GM20431 (cell line): ENCODE data around the gene ACER2.
"Not testable (repeated sequence)": the region's sequence is repeated elsewhere in the genome, so short reads cannot be mapped to it uniquely, and the experiment has no call there.

Source experiments
- in situ Hi-C: fragments of 300-500 bp; cut with MseI, MboI; formaldehyde crosslinking; loops from one replicate; pipeline ENCODE4 v1.15.0; 2020; ENCODE audit warnings: low sequenced_read_pairs; ENCODE audit not compliant: unreplicated experiment

Gene ACER2

GRCh38 chr9:19405771-19406170 lies 3.0 kb upstream of the ACER2 start:
- in situ Hi-C loops: no loop called here

DNA sequence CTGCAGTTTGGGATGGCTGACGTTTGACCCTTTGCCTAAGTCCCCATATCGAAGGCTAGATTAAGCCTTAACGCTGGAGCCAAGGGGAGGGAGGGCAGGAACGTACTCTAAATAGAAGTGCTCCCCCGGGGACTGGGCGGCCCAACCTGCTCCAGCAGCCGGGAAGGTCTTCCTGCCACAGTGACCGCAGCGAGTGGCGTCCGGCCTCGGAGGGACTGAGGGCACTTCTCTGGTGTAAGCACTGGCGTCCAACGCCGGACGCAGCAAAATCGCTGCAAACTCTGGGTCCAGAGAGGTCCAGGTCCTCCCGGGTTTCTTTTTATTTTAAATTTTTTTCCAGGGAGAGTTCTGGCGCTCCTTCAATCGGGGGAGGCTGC lies 505 bp upstream of the ACER2 start:
- in situ Hi-C loops: no loop called here

DNA sequence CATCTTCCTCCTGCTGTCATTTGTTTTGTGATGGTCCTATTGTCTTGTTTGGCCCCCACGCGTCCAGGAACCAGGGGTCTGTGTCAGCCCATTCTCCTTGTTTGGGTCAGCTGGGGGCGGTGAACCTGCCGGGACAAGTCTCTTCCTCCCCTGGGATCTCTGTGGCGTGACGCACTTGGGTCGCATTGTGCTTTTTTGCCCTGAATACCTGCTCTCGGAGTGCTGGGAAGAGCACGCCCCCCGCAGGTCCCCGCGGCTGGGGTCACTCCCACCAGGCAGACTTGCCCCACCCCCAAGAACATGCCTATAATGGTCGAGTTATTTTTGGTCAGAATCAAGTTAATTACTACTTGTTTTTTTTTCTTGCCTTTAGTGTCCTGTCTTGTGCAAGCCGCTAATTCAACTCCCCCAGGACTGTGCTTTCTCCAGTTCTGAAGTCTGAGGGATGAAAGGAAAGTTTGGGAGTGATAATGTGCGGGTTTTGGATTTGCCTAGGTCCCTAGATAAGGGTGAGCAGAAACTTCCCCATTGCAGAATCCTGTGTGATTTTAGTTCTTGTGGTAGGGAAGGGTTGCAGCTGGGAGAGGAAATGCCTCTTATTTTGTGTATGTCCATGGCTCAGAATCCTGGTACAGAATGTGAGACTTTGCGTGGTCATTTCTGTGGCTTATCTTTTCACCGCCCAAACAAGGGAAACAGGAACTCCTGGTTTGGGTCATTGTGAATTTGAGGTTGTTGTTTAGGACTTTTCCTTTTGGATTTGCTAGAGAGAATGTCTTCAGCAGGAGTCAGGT lies 789 bp downstream of the ACER2 start:
- in situ Hi-C loops: no loop called here

DNA sequence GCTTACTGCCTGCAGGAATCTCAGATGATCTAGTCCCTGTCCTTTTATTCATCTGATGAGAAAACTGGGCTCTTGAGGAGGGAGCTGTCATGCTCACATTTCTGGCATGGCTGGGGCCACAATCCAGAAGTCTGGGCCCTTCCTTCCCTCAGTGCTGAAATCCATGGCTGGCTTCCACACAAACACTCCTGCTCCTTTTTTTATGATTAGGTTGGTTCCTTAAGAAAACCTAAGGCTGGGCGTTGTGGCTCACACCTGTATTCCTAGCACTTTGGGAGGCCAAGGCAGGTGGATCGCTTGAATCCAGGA lies 1.3 kb downstream of the ACER2 start:
- in situ Hi-C loops: no loop called here

DNA sequence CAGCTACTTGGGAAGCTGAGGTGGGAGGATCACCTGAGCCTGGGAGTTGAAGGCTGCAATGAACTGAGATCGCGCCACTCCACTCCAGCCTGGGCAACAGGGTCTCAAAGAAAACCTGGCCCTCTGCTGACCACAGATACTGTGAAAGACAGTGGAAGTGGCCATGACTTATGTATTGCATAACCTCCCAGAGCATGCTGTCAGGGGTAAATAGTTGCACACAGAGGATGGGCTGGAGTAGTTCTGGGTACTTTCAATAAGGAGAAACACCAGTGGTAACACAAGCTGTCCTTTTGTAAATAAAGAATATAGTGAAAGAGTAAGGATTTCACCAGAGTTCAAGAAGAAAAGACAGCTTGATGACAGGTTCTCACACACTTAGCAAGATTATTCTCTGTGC lies 1.8 kb downstream of the ACER2 start:
- in situ Hi-C loops: no loop called here

DNA sequence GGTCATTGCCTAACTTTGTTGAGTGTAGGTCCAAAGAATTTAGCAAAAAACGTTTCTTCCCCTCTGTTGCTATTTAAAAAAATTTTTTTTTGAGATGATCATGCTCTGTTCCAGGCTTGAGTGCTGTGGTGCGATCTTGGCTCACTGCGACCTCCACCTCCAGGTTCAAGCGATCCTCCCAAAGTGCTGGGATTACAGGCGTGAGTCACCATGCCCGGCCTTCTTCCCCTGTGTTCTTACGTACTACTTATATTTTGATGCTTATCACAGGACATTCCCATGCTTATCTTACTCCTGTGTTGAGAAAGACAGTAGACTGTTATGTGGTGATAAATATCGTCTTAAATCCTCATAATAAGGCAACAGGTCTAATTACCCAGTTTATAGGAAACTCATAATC lies 2.5 kb downstream of the ACER2 start:
- in situ Hi-C loops: no loop called here

DNA sequence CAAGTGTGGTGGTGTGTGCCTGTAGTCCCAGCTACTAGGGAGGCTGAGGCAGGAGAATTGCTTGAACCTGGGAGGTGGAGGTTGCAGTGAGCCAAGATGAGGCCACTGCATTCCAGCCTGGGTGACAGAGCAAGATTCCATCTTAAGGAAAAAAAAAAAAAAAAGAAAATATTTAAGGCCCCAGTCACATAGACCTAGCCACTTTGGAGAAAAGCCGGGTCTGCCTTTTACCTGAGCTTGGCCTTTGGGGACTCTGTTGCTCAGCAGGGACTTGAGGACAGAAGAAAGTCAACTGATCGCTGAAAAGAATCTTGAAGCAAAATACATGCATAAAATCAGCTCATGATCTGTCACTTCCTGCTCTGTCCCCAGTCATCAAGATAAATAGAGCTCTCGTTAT lies 4.6 kb downstream of the ACER2 start:
- in situ Hi-C loops: not testable (repeated sequence)

GRCh38 chr9:19416143-19416542 lies 7.3 kb downstream of the ACER2 start:
- in situ Hi-C loops: no loop called here

- in situ Hi-C loops: no loop called here
Measured at GRCh38 chr9:19420877-19421276, 12.1 kb downstream of the ACER2 start.

DNA sequence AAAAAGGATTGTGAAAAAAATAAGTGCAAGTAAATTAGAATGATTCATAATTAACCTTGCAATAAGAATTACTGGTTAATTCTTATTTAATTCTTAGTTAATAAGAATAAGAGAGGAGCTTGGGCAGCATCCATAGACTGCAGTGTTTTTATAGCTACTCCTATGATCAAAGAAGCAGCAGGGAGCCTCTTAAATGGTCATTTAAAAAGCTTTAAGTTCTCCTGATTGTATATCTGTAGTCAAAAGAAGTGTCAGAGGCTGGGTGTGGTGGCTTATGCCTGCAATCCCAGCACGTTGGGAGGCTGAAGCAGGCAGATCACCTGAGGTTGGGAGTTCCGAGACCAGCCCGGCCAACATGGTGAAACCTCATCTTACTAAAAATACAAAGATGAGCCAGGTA lies 14.4 kb downstream of the ACER2 start:
- in situ Hi-C loops: no loop called here

DNA sequence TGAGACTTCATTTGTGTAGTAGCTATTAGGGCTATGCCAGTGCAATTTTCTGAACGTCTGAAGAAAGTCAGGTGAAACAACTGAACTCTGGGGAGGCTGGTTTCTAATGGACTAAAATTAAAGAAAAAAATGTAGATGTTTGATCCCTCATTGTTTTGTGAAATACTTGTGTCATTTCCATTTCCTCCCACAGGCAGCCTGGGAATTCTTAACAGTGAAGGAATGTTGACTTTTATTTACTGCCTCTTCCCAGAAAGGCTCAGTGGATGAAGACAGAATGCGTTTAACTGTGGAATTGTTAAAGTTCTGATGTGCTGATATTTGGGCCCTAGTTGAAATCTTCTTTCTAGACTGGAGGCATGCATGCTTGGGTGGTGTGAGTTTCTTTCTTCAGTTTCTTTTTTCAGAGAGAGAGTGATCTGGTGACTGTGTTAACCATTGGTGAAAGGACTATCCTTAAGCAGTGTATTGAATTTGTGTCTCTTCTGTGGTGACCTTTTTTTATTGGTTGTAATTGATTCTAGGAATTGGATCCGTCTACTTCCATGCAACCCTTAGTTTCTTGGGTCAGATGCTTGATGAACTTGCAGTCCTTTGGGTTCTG lies 15.5 kb downstream of the ACER2 start:
- in situ Hi-C loops: no loop called here

- in situ Hi-C loops: no loop called here
Measured at GRCh38 chr9:19429595-19429994, 20.8 kb downstream of the ACER2 start.

DNA sequence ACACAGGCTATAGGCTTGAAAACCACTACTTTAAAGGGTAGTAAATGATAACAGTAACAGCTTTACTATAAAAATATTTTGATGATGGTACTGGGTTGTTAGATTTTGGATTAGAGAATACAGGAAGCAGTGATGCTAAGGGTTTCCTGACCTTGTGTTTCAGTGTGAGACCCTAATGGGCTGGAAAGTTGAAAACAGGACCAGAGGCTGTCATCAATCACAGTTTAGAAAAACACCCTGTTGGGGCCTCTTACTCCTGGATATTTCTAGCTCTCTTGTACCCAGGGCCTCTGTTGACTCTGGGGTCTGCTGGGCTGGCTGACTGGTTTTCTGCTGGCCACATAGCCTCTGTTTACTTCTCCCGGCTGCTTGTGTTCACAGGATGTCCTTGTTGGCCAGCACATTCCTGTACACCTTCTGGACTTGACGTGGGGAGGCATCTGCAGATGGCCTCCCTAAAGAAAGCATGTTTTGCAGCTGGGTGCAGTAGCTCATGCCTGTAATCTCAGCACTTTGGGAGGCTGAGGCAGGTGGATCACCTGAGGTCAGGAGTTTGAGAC lies 21.5 kb downstream of the ACER2 start:
- in situ Hi-C loops: no loop called here

DNA sequence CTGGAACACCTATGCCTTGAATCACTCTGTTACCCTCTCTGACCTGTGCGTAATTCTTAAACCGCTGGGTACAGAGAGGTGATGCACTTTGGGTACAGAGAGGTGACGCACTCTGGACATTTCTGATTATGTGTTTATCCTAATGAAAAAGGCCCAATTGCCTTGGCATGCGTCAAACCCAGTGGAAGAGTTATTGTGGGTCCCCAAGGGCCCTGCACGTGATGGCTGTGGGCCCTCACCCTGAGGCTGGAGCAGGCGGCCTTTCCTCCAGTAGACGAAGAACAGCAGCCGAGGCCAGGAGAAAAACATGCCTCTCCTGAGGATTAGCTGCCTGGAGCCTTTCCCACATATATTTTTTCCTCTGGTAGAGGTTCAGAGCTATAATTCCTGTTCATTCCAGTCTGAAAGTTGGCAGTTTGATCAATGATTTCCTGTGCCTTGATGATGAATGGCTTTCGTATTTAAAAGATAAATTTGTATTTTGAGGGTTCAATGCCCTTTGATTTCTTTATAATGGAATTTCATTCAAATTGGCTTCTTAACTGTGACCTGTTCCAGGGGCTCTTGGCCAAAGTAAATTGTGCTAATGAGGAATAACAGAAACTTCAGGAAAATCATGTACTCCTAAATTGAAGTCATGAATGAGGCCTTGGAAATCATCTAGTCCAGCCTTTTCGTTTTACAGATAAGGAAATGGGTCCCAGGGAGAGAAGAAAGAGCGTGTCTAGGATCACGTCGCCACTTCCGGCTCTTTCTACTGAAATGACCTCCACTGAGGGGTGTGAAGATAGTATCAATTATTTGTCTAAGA lies 22.8 kb downstream of the ACER2 start:
- in situ Hi-C loops: no loop called here

DNA sequence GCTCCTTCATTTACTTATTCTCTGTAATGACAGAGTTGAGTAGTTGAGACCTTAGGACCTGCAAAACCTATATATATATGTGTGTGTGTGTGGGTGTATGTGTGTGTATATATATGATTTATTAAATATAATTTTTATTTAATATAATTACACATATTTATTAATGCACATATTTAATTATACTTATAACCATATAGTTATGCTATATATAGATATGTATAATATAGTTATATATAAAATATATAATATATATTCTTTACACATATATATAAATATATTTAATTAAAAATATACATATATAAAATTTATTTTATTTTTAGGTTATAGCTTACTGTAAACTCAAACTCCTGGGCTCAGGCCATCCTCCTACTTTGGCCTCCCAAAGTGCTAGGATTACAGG lies 23.7 kb downstream of the ACER2 start:
- in situ Hi-C loops: no loop called here

- in situ Hi-C loops: not testable (repeated sequence)
Measured at GRCh38 chr9:19433729-19434128, 24.9 kb downstream of the ACER2 start.

GRCh38 chr9:19440376-19440775 lies 31.6 kb downstream of the ACER2 start:
- in situ Hi-C loops: no loop called here

GRCh38 chr9:19440823-19441580 lies 32.2 kb downstream of the ACER2 start:
- in situ Hi-C loops: no loop called here

DNA sequence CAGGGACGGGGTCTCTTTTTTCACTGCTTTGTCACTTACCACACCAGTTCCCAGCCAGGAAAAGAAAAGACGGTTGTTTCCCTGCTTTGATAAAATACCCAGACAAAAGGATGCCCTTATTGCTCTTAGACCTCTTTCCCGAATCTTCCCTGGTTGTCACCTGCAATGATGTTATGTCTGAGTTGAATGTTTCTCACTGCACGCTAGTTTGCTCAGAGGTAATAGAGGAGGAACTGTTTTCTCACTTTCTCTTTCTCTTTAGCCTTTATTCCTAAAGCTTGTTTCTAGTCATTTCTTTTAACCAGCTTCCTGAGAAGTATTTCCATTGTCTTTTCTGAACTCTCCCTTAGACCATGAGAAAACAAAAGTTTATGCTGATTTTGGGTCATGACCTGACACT lies 32.9 kb downstream of the ACER2 start:
- in situ Hi-C loops: no loop called here

- in situ Hi-C loops: no loop called here
Measured at GRCh38 chr9:19442240-19442639, 33.4 kb downstream of the ACER2 start.
